NOMO-1 (cell line): ENCODE measurements around the gene CCL2.
"Not testable (repeated sequence)": the region's sequence is repeated elsewhere in the genome, so short reads cannot be mapped to it uniquely, and the experiment has no call there.

Source experiments
- DNase-seq, 2 experiments: peaks; one replicate each; lab custom pipeline; 2025; ENCODE audit not compliant: unreplicated experiment in 2 of 2; lab: John Stamatoyannopoulos, UW

Gene CCL2

GRCh38 chr17:34254651-34255380, at the start of gene CCL2:
Gene CCL2 (plus strand): TSS chr17:34255285. CDS start chr17:34255350, 65 bp downstream.
- DNase-seq, result peak in 1 of 2 experiments; percentile 31

- no peak for DNase-seq
Measured at GRCh38 chr17:34205401-34205800, 49.7 kb upstream of the CCL2 start.

GRCh38 chr17:34206569-34206968, 48.5 kb upstream of the CCL2 start:
- no peak for DNase-seq

GRCh38 chr17:34207572-34207971, 47.5 kb upstream of the CCL2 start:
- DNase-seq, result no peak

- no peak for DNase-seq
Measured at GRCh38 chr17:34218748-34219147, 36.3 kb upstream of the CCL2 start.

- peak in 1 of 2 experiments; percentile 50 for DNase-seq
Measured at GRCh38 chr17:34219405-34219804, 35.7 kb upstream of the CCL2 start.

- DNase-seq, result no peak
Measured at GRCh38 chr17:34220045-34220751, 34.9 kb upstream of the CCL2 start.

GRCh38 chr17:34220752-34221395, 34.2 kb upstream of the CCL2 start:
- DNase-seq, result peak in 1 of 2 experiments; percentile 62

- no peak for DNase-seq
Measured at GRCh38 chr17:34221411-34221810, 33.7 kb upstream of the CCL2 start.

- DNase-seq, result peak; percentile 34
Measured at GRCh38 chr17:34222722-34223497, 32.2 kb upstream of the CCL2 start.

GRCh38 chr17:34225046-34225445, 30.0 kb upstream of the CCL2 start:
- no peak for DNase-seq

GRCh38 chr17:34226011-34226743, 28.9 kb upstream of the CCL2 start:
- DNase-seq, result no peak

GRCh38 chr17:34226744-34227034, 28.4 kb upstream of the CCL2 start:
- DNase-seq, result no peak

GRCh38 chr17:34227293-34227692, 27.8 kb upstream of the CCL2 start:
- not testable (repeated sequence) for DNase-seq

GRCh38 chr17:34227707-34228106, 27.4 kb upstream of the CCL2 start:
- DNase-seq, result no peak

- no peak for DNase-seq
Measured at GRCh38 chr17:34228781-34229180, 26.3 kb upstream of the CCL2 start.

- no peak for DNase-seq
Measured at GRCh38 chr17:34230342-34230741, 24.7 kb upstream of the CCL2 start.

GRCh38 chr17:34234616-34235015, 20.5 kb upstream of the CCL2 start:
- no peak for DNase-seq

- peak; percentile 37 to 85 for DNase-seq
Measured at GRCh38 chr17:34235389-34236028, 19.6 kb upstream of the CCL2 start.

GRCh38 chr17:34236281-34236892, 18.7 kb upstream of the CCL2 start:
- DNase-seq, result peak; percentile 46 to 50
